Caki2 (cell line): ENCODE results near the gene RECQL5. TPM values are rescaled to one million over a fixed set of nuclear protein-coding genes. Genes with fewer than 3 reads are reported as not detected.
"Not testable (repeated sequence)": the region's sequence is repeated elsewhere in the genome, so short reads cannot be mapped to it uniquely, and the experiment has no call there.

ENCODE experiments used
- DNase-seq: peaks from one replicate; pipeline ENCODE4 v3.0.0-alpha.2; 2015; ENCODE audit warnings: low read depth
- in situ Hi-C: cut with HindIII; loops from 2 replicates; pipeline ENCODE4 v1.10.0; 2016; ENCODE audit warnings: low sequenced_read_pairs, low pct_unique_long_range_greater_than_20kb, mixed read lengths
- total RNA-seq: library from RNA; depleted of rRNA; stranded (reverse); fragments of >200 nt; shearing (Covaris generic); gene quantifications from 2 replicates; pipeline ENCODE4 v1.2.3, GENCODE V29; 2014; ENCODE audit warnings: low replicate concordance; rRNA removed

The RECQL5 gene
- total RNA-seq, 1 experiment from 2014 or later, result 38.9 TPM

DNA sequence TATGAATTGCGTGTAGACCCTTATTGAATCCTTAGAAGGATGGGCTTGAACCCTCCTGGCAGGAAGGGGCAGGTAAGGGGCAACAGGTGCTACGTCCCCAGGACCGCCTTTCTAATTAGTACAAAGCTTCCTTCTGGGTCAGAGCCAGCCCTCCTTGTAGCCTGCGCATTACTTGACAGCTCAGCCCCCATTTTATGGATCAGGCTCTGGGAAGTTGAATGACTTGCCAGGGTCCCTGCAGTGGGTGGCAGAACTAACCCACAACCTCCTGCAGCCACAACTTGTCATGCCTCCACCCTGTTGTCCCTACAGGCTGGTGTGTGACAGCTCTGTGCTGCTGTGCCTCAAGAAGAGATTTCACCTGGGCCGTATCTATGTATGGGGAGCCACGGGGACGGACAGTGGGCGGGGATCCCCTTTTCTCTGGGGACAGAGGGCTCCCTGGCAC is 76.6 kb downstream of the RECQL5 start:
- DNase-seq, result no peak
- in situ Hi-C loops, result no loop called here

DNA sequence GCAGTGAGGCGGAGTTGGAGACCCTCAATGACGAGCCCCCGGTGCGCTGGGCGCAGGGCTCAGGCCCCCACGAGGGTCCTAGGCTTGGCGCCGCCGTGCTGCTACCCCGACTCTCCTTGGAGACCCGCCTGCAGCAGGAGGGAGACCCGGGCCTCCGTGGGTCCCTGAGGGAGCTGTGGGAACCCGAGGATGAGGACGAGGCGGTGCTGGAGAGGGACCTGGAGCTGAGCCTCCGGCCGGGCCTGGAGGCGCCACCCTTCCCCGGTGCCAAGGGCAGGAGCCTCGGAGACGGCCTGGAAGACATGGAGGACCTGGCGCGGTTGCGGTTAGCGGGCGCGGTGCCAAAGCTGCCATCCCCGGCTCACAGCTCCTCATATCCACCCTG is 77.0 kb downstream of the RECQL5 start:
- no peak for DNase-seq
- in situ Hi-C loops, result no loop called here

DNA sequence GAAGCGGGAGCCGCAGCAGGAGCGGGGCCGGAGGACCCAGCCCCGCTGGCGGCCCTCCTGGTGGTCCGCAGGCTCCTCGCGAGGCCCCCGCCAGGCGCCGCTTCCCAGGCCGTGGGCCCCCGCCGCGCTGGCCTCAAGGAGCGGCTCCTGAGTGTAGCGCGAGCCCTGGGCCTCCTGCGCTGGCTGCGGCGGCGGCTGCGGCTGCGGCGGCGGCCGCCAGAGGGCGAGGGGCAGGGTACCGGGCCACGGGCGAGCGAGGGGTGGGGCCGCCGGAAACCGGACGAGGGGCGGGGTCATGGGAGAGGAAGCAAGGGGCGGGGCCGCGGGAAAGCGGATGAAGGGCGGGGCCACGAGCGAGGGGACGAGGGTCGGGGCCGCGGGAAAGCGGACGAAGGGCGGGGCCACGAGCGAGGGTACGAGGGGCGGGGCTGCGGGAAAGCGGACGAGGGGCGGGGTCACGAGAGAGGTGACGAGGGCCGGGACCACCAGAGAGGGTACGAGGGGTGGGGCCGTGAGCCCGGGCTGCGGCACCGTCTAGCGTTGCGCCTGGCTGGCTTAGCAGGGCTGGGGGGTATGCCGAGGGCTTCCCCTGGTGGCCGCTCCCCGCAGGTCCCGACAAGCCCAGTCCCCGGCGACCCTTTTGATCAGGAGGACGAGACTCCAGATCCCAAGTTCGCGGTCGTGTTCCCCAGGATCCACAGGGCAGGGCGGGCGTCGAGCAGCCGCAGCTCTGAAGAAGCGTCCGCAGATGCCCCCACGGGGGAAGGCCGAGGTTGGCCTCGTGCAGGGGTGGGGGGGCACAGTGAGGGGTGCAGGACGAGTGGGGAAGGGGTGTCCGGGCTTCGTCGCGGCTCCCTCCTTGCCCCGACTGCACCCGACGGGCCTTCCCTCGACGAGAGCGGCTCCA is 77.7 kb downstream of the RECQL5 start:
- DNase-seq, result peak; percentile 83
- in situ Hi-C loops, result no loop called here

DNA sequence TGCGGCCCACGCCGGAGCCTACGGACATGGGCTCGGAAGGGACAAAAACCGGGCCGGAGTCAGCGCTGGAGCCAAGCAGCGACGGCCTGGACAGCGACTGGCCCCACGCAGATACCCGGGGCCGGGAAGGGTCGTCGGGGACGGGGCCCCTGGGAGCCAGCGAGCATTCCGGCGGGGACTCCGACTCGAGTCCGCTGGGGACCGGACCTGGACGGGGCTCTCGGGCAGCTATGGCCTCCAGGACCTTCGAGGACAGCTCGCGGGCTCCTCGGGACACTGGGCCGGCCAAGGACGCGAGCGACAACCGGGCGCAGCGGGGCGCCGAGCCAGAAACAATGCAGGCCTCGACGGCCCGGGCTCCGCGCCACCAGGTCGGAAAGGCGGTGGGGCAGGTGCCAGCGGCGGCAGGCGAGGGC is 78.3 kb downstream of the RECQL5 start:
- DNase-seq, result no peak
- in situ Hi-C loops, result no loop called here

DNA sequence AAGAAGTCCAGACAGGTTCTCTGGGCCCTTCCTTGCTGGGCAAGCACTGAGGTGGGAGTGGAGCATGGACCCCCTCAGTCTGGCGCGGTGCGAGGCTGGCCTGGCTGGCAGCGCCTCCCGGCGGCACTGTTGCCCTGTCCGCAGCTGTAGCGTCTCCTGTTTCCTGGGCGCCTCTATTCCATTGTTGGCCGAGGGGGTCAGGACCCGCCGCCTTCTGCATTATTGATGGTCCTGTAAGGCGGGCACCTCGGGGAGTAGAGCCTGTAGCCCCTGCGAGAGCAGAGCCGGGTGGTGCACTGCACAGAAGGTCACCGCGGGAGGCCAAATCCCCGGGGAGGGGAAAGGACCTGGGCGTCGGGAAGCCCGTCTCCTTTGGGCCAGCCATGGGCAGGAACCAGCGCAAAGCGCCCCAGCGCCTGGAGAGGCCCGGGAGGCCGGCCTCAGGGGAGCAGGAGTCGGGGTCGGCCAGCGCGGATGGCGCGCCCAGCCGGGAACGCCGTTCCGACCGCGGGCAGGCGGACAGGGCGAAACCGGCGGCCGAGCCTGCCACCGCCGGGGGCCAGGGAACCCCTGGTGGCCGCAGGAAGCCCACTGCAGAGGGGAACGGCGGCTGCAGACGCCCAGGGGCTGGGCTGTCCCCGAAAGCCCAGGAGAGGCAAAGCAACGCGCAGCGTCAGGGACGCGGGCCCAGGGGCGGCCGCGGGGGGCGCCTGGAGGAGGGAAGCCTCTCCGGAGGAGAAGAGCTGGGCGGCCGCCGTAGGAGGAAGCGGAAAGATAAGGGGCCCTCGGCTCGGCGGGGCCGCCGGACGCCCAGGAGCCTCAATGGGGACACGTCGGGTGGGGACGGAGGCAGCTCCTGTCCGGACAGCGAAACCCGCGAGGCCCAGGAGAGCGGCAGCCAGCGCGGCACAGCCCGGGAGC is 79.0 kb downstream of the RECQL5 start, which contains the start of gene MYO15B:
Gene MYO15B (plus strand): TSS at position 126 of the 921 bp plus-strand sequence. CDS start 258 bp downstream, at position 384.
- no peak for DNase-seq
- in situ Hi-C loops, result no loop called here

DNA sequence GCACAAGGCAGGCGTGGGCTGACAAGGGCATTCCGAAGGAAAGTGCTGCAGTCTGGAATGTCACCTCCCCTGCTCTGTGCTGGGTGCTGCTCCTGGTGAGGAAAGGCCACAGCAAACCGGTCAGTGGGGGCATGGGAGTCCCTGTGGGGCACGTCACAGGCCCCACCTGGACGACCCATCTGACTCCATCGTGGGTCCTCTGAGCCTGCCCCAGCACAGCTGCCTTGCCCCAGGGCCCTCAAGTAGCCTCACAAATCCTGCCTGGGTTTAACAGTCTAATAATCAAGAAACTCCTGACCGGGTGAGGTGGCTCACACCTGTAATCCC is 82.1 kb downstream of the RECQL5 start:
- in situ Hi-C loops, result no loop called here
- DNase-seq, result no peak

DNA sequence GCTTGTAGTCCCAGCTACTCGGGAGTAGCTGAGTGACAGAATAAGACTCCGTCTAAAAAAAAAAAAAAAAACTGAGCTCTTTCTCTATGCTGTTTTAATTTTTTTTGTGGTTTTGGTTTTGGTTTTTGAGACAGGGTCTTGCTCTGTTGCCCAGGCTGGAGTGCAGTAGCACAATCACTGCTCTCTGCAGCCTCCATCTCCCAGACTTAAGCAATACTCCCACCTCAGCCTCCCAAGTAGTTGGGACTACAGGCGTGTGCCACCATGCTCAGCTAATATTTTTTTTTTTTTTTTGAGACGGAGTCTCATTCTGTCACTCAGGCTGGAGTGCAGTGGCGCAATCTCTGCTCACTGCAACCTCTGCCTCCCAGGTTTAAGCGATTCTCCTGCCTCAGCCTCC is 83.8 kb downstream of the RECQL5 start:
- DNase-seq, in situ Hi-C loops: not testable (repeated sequence)

DNA sequence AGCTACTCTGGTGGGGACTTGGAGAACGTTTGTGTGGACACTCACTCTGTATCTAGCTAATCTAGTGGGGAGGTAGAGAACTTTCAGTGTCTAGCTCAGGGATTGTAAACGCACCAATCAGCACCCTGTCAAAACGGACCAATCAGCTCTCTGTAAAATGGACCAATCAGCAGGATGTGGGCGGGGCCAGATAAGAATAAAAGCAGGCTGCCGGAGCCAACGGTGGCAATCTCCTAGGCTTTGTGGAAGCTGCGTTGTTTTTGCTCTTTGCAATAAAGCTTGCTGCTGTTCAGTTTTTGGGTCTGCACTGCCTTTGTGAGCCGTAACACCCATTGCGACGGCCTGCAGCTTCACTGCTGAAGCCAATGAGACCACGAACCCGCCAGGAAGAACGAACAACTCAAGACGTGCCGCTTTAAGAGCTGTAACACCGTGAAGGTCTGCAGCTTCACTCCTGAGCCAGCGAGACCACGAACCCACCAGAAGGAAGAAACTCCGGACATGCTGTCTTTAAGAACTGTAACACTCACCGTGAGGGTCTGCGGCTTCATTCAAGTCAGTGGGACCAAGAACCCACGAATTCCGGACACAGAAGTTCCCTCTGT is 85.7 kb downstream of the RECQL5 start:
- in situ Hi-C loops, DNase-seq: not testable (repeated sequence)

Other genes with a start within 250 kb of the RECQL5 start
- 65.8 and 66.0 TPM in 2 replicates for gene TMEM94, start 210.5 kb downstream of the RECQL5 start, total RNA-seq
- gene CASKIN2, start 151.6 kb downstream of the RECQL5 start, total RNA-seq, result 12.9 and 16.9 TPM in 2 replicates
- 53.3 and 78.0 TPM in 2 replicates for gene TSEN54, start 150.6 kb downstream of the RECQL5 start, total RNA-seq
- gene LLGL2, start 141.5 kb downstream of the RECQL5 start, total RNA-seq, result 34.2 and 42.5 TPM in 2 replicates
- gene MYO15B, start 79.4 kb downstream of the RECQL5 start, total RNA-seq, result 0.34 and 16.6 TPM in 2 replicates
- gene SMIM5, start 33.7 kb downstream of the RECQL5 start, total RNA-seq, result not detected in 2 replicates
- gene SAP30BP, start 184 bp upstream of the RECQL5 start, total RNA-seq, result 96.6 and 104 TPM in 2 replicates
- 8.1 and 12.4 TPM in 2 replicates for gene ITGB4, start 54.3 kb upstream of the RECQL5 start, total RNA-seq
- gene GALK1, start 98.0 kb upstream of the RECQL5 start, total RNA-seq, result 45.8 and 57.3 TPM in 2 replicates
- gene UNK, start 117.7 kb upstream of the RECQL5 start, total RNA-seq, result 34.4 and 37.1 TPM in 2 replicates
- gene UNC13D, start 177.2 kb upstream of the RECQL5 start, total RNA-seq, result 1.5 and 2.2 TPM in 2 replicates
- gene WBP2, start 188.2 kb upstream of the RECQL5 start, total RNA-seq, result 16.9 and 25.7 TPM in 2 replicates
- gene TRIM47, start 211.4 kb upstream of the RECQL5 start, total RNA-seq, result 73.4 and 102 TPM in 2 replicates
- gene TRIM65, start 229.8 kb upstream of the RECQL5 start, total RNA-seq, result 30.9 and 44.3 TPM in 2 replicates
- gene MRPL38, start 237.7 kb upstream of the RECQL5 start, total RNA-seq, result 103 and 124 TPM in 2 replicates